C4-2B (cell line): ENCODE data around the gene DPP6.

Experiments used
- CTCF ChIP-seq: fragments of 450-650 bp; conservative IDR thresholded peaks from 2 replicates; pipeline ENCODE4 v1.5.1; 2017; ENCODE audit warnings: mild to moderate bottlenecking
- ZFX ChIP-seq: fragments of 450-650 bp; IDR thresholded peaks from 2 replicates; pipeline ENCODE4 v1.6.1; 2017

GRCh38 chr7:154767821-154768415 lies 715.7 kb downstream of the DPP6 start:
- TF ChIP-seq CTCF = no peak
- no peak for TF ChIP-seq ZFX
